ENCODE data around the gene LRRC1. TPM values are rescaled to one million over a fixed set of nuclear protein-coding genes. Genes with fewer than 3 reads are reported as not detected.
A peak's percentile ranks its signal among the peaks of the same experiment; 100 is the strongest.

The LRRC1 gene
- total and polyA plus RNA-seq, 2 of the 13 experiments (the other 11 are each of a cell fraction or from before 2014, with no cell fraction given), result 15.6 to 27.7 TPM

GRCh38 chr6:53795340-53795701, 516 bp downstream of the LRRC1 start (continued):
- TF ChIP-seq ZNF710 (CRISPR knock-in tag; IDR thresholded peaks at IDR 0.05; ENCODE audit: borderline replicate concordance) (peak; percentile 17; the same call in 1 of the 2 replicates), ZNF672 (CRISPR knock-in tag; IDR thresholded peaks at IDR 0.05) (0 out of 2 replicates have a peak, but pooled peaks have one; percentile 10), TBL1XR1 (IDR thresholded peaks at IDR 0.05; ENCODE audit: borderline replicate concordance, low read length, partially characterized antibody) (peak; percentile 7), PPARG (CRISPR knock-in tag; conservative IDR thresholded peaks at IDR 0.05) (no peak), ZFAT (CRISPR knock-in tag; conservative IDR thresholded peaks at IDR 0.05) (0 out of 2 replicates have a peak, but pooled peaks have one; percentile 1), ZNF407 (CRISPR knock-in tag; IDR thresholded peaks at IDR 0.05; ENCODE audit: not compliant biosample characterization) (peak; percentile 8), DNMT3B (CRISPR knock-in tag; conservative IDR thresholded peaks at IDR 0.05) (0 out of 2 replicates have a peak, but pooled peaks have one; percentile 53), ZFP41 (CRISPR knock-in tag; IDR thresholded peaks at IDR 0.05; ENCODE audit: borderline replicate concordance) (0 out of 2 replicates have a peak, but pooled peaks have one; percentile 37), KAT7 (CRISPR knock-in tag; IDR thresholded peaks at IDR 0.05; ENCODE audit: borderline replicate concordance) (peak; percentile 31; the same call in 1 of the 2 replicates), ZNF800 (CRISPR knock-in tag; IDR thresholded peaks at IDR 0.05) (no peak), CREB3 (CRISPR knock-in tag; IDR thresholded peaks at IDR 0.05) (no peak), ZNF317 (CRISPR knock-in tag; IDR thresholded peaks at IDR 0.05) (0 out of 2 replicates have a peak, but pooled peaks have one; percentile 16), ZFP91 (CRISPR knock-in tag; IDR thresholded peaks at IDR 0.05; ENCODE audit: borderline replicate concordance) (0 out of 2 replicates have a peak, but pooled peaks have one; percentile 9), ETV5 (CRISPR knock-in tag; IDR thresholded peaks at IDR 0.05; ENCODE audit: borderline replicate concordance) (peak; percentile 47; the same call in 1 of the 2 replicates)

Data from HepG2 (cell line).